Measurements from ENCODE around the gene USP51.
"Not testable (repeated sequence)": the region's sequence is repeated elsewhere in the genome, so short reads cannot be mapped to it uniquely, and the experiment has no call there.

Gene USP51

GRCh38 chrX:55489314-55490009 is at the start of gene USP51:
Gene USP51 (minus strand): TSS chrX:55489848. CDS start chrX:55488939, 909 bp downstream.
- peak within 1 kb of the TSS; percentile 67 for H3K9ac ChIP-seq (ENCODE audit: low read length)
- H3K27ac ChIP-seq (ENCODE audit: low read depth, low read length): peak within 1 kb of the TSS; percentile 84
- no peaks in the 10 kb centered on the region for H3K27me3 ChIP-seq (ENCODE audit: control insufficient read depth, insufficient read depth, low read length)
- H3K4me3 ChIP-seq (ENCODE audit: low read length): peak within 1 kb of the TSS; percentile 85
- H3K36me3 ChIP-seq (ENCODE audit: control insufficient read depth, insufficient read depth, low read length): no peaks in the 10 kb centered on the region
- H3K4me1 ChIP-seq (ENCODE audit: control insufficient read depth, insufficient read depth, low read length): peaks cover 5% of the 10 kb centered on the region

GRCh38 chrX:55524487-55524886 is 34.8 kb upstream of the USP51 start:
- Histone ChIP-seq H3K9ac (ENCODE audit: low read length) (no peak overlapping the region), H3K27ac (ENCODE audit: low read depth, low read length) (no peak overlapping the region)

GRCh38 chrX:55523356-55523755 is 33.7 kb upstream of the USP51 start:
- no peak overlapping the region for H3K4me3 ChIP-seq (ENCODE audit: low read length)
- no peak overlapping the region for H3K9ac ChIP-seq (ENCODE audit: low read length)
- H3K27ac ChIP-seq (ENCODE audit: low read depth, low read length): no peak overlapping the region
- no peaks in the 10 kb centered on the region for H3K27me3 ChIP-seq (ENCODE audit: control insufficient read depth, insufficient read depth, low read length)
- no peaks in the 10 kb centered on the region for H3K36me3 ChIP-seq (ENCODE audit: control insufficient read depth, insufficient read depth, low read length)
- H3K4me1 ChIP-seq (ENCODE audit: control insufficient read depth, insufficient read depth, low read length): no peaks in the 10 kb centered on the region

More at GRCh38 chrX:55524487-55524886, 34.8 kb upstream of the USP51 start:
- Histone ChIP-seq H3K36me3 (ENCODE audit: control insufficient read depth, insufficient read depth, low read length) (no peaks in the 10 kb centered on the region), H3K4me1 (ENCODE audit: control insufficient read depth, insufficient read depth, low read length) (no peaks in the 10 kb centered on the region), H3K4me3 (ENCODE audit: low read length) (no peak overlapping the region), H3K27me3 (ENCODE audit: control insufficient read depth, insufficient read depth, low read length) (no peaks in the 10 kb centered on the region)

- Histone ChIP-seq H3K27me3 (ENCODE audit: control insufficient read depth, insufficient read depth, low read length) (no peaks in the 10 kb centered on the region), H3K36me3 (ENCODE audit: control insufficient read depth, insufficient read depth, low read length) (no peaks in the 10 kb centered on the region), H3K4me3 (ENCODE audit: low read length) (no peak overlapping the region), H3K4me1 (ENCODE audit: control insufficient read depth, insufficient read depth, low read length) (no peaks in the 10 kb centered on the region), H3K9ac (ENCODE audit: low read length) (no peak overlapping the region), H3K27ac (ENCODE audit: low read depth, low read length) (no peak overlapping the region)
Observed at GRCh38 chrX:55522596-55523276, 33.1 kb upstream of the USP51 start.

- Histone ChIP-seq H3K4me3 (ENCODE audit: low read length) (no peak overlapping the region), H3K9ac (ENCODE audit: low read length) (no peak overlapping the region), H3K27me3 (ENCODE audit: control insufficient read depth, insufficient read depth, low read length) (no peaks in the 10 kb centered on the region), H3K4me1 (ENCODE audit: control insufficient read depth, insufficient read depth, low read length) (no peaks in the 10 kb centered on the region), H3K27ac (ENCODE audit: low read depth, low read length) (no peak overlapping the region), H3K36me3 (ENCODE audit: control insufficient read depth, insufficient read depth, low read length) (no peaks in the 10 kb centered on the region)
Observed at GRCh38 chrX:55521687-55522086, 32.0 kb upstream of the USP51 start.

- not testable (repeated sequence) for H3K4me1 ChIP-seq (ENCODE audit: control insufficient read depth, insufficient read depth, low read length); H3K27ac ChIP-seq (ENCODE audit: low read depth, low read length); H3K4me3 ChIP-seq (ENCODE audit: low read length); H3K36me3 ChIP-seq (ENCODE audit: control insufficient read depth, insufficient read depth, low read length); H3K9ac ChIP-seq (ENCODE audit: low read length); H3K27me3 ChIP-seq (ENCODE audit: control insufficient read depth, insufficient read depth, low read length)
Observed at GRCh38 chrX:55516794-55517481, 27.3 kb upstream of the USP51 start.

- not testable (repeated sequence) for H3K36me3 ChIP-seq (ENCODE audit: control insufficient read depth, insufficient read depth, low read length); H3K9ac ChIP-seq (ENCODE audit: low read length); H3K4me3 ChIP-seq (ENCODE audit: low read length); H3K4me1 ChIP-seq (ENCODE audit: control insufficient read depth, insufficient read depth, low read length); H3K27me3 ChIP-seq (ENCODE audit: control insufficient read depth, insufficient read depth, low read length); H3K27ac ChIP-seq (ENCODE audit: low read depth, low read length)
Observed at GRCh38 chrX:55513045-55513737, 23.5 kb upstream of the USP51 start.

GRCh38 chrX:55508410-55509152 is 18.9 kb upstream of the USP51 start:
- H3K4me3 ChIP-seq (ENCODE audit: low read length); H3K36me3 ChIP-seq (ENCODE audit: control insufficient read depth, insufficient read depth, low read length); H3K27ac ChIP-seq (ENCODE audit: low read depth, low read length); H3K4me1 ChIP-seq (ENCODE audit: control insufficient read depth, insufficient read depth, low read length); H3K9ac ChIP-seq (ENCODE audit: low read length); H3K27me3 ChIP-seq (ENCODE audit: control insufficient read depth, insufficient read depth, low read length): not testable (repeated sequence)

GRCh38 chrX:55507699-55508098 is 18.1 kb upstream of the USP51 start:
- H3K36me3 ChIP-seq (ENCODE audit: control insufficient read depth, insufficient read depth, low read length); H3K27ac ChIP-seq (ENCODE audit: low read depth, low read length); H3K4me1 ChIP-seq (ENCODE audit: control insufficient read depth, insufficient read depth, low read length); H3K4me3 ChIP-seq (ENCODE audit: low read length); H3K27me3 ChIP-seq (ENCODE audit: control insufficient read depth, insufficient read depth, low read length); H3K9ac ChIP-seq (ENCODE audit: low read length): not testable (repeated sequence)

- not testable (repeated sequence) for H3K27me3 ChIP-seq (ENCODE audit: control insufficient read depth, insufficient read depth, low read length); H3K4me1 ChIP-seq (ENCODE audit: control insufficient read depth, insufficient read depth, low read length); H3K27ac ChIP-seq (ENCODE audit: low read depth, low read length); H3K9ac ChIP-seq (ENCODE audit: low read length); H3K36me3 ChIP-seq (ENCODE audit: control insufficient read depth, insufficient read depth, low read length); H3K4me3 ChIP-seq (ENCODE audit: low read length)
Observed at GRCh38 chrX:55507010-55507409, 17.4 kb upstream of the USP51 start.

GRCh38 chrX:55490974-55491373 is 1.3 kb upstream of the USP51 start:
- Histone ChIP-seq H3K9ac (ENCODE audit: low read length) (no peak overlapping the region), H3K36me3 (ENCODE audit: control insufficient read depth, insufficient read depth, low read length) (no peaks in the 10 kb centered on the region), H3K27ac (ENCODE audit: low read depth, low read length) (no peak overlapping the region), H3K4me3 (ENCODE audit: low read length) (no peak overlapping the region), H3K27me3 (ENCODE audit: control insufficient read depth, insufficient read depth, low read length) (no peaks in the 10 kb centered on the region), H3K4me1 (ENCODE audit: control insufficient read depth, insufficient read depth, low read length) (peaks cover 5% of the 10 kb centered on the region)

- Histone ChIP-seq H3K4me3 (ENCODE audit: low read length) (peak overlapping the region; percentile 85), H3K4me1 (ENCODE audit: control insufficient read depth, insufficient read depth, low read length) (peaks cover 5% of the 10 kb centered on the region), H3K36me3 (ENCODE audit: control insufficient read depth, insufficient read depth, low read length) (no peaks in the 10 kb centered on the region), H3K9ac (ENCODE audit: low read length) (no peak overlapping the region), H3K27ac (ENCODE audit: low read depth, low read length) (peak overlapping the region; percentile 84), H3K27me3 (ENCODE audit: control insufficient read depth, insufficient read depth, low read length) (no peaks in the 10 kb centered on the region)
Observed at GRCh38 chrX:55490121-55490520, 473 bp upstream of the USP51 start.

Measured in rectal smooth muscle tissue (tissue), 1 donor.